Measurements from ENCODE around the gene ZDHHC14.
"Not testable (repeated sequence)": the region's sequence is repeated elsewhere in the genome, so short reads cannot be mapped to it uniquely, and the experiment has no call there.

ZDHHC14 gene

DNA sequence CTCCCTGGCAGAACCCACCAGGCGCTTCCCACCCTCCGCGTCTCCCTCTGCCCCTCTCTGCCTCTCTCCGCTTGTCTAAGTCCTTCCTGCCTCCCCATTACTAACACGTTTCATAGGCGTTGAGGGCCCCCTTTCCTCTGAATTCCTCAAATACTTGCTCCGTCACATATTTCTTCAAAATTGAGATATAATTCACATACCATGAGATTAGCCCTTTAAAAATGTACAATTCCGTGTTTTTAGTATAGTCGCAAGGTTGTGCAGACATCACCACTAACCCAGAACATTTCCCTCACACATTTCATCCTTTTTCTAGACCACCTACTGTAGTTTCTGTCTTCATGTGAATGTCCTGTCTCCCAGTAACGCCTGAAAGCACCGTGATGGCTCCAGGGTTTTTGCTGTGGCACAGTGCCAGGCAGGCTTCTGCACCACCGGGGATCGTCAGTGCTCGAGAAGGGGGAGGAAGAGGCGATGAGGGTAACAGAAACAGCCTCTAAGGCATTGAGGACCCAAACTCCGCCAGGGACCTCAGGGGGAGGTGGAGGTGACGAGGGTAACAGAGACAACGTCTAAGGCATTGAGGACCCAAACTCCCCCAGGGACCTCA, 300.2 kb downstream of the ZDHHC14 start:
- no peak for DNase-seq (ENCODE audit: low read depth in 1 of 2, low spot score in 1 of 2)

GRCh38 chr6:157682856-157683481, 302.0 kb downstream of the ZDHHC14 start:
- no peak for DNase-seq (ENCODE audit: low read depth in 1 of 2, low spot score in 1 of 2)

DNA sequence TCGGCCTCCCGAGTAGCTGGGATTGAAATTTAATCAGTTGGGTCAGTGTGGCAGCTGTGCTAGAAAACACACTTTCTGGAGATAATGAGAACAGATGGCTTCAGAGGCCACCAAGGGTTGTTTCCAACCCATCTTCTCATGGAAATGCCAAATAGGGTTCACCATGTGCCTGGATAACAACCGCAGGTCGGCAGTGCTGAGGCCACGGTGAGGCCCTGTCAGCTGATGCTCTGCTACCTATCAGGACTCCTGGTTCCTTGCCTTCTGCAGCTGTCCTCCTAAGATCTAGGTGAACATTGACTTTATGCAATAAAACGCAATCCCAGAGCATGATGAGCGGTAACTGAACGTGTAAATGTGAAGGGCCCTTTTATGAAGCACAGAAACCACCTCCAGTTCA, 302.7 kb downstream of the ZDHHC14 start:
- no peak for DNase-seq (ENCODE audit: low read depth in 1 of 2, low spot score in 1 of 2)

DNA sequence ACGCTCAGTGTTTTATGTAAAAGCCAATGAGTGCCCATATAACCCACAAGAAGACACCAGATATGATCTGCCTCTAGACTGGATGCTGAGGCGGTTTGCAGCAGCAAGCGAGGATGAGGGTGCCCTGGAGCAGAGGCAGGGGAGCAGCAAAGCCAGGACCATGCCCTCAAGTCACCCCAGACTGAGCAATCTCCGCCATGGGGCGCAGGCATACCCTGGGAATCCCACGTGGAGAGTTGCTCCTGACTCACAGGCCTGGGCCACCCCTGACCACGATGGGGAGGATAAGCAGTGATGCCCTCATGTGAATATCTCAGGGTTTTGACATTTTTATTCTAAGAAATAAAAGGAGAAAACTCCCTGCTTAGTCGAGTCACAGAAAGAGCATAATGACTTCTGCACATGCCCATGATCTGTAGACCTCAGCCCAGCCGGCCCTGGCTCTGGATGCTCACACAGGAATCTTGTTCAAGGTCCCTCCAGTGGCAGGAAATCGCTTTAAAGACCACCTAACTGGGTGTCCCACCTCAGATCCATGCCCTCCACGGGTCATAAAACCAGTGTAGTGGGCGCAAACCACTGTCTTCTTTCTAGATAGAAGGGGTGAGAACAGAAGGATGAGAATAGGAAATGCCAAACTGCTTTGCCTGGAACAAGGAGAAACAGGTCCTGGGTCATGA, 303.8 kb downstream of the ZDHHC14 start:
- DNase-seq (ENCODE audit: low read depth in 1 of 2, low spot score in 1 of 2): no peak

DNA sequence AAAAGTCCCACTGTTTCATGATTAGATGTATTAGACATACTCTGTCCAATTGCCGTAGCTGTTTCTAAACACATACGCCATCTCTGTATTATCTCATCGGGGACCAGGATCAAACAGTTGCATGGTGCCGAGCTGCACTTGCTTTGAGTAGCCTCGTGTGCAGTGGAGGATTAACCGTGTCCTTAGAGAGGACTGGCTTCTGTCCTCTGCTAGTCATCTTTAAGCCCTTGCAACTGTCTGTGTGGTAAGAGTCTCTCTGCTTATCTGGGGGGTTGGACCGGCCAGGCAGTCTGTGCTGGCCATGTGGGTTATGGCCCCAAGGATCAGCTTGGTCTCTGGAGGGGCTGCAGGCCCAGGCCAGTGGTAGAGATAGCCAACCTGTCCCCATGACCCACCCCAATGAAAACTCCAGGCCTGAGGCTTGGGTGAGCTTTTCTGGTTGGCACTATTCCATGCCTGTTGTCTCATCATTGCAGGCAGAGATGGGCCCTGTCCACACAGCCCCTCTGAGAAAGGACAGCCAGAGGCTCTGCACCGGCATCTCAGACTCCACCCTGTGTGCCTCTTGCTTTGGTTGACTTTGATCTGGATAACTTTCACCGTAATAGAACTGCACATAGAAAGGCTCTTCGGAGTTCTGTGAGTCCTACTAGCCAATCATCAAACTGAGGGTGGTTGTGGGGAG, 304.7 kb downstream of the ZDHHC14 start:
- no peak for DNase-seq (ENCODE audit: low read depth in 1 of 2, low spot score in 1 of 2)

DNA sequence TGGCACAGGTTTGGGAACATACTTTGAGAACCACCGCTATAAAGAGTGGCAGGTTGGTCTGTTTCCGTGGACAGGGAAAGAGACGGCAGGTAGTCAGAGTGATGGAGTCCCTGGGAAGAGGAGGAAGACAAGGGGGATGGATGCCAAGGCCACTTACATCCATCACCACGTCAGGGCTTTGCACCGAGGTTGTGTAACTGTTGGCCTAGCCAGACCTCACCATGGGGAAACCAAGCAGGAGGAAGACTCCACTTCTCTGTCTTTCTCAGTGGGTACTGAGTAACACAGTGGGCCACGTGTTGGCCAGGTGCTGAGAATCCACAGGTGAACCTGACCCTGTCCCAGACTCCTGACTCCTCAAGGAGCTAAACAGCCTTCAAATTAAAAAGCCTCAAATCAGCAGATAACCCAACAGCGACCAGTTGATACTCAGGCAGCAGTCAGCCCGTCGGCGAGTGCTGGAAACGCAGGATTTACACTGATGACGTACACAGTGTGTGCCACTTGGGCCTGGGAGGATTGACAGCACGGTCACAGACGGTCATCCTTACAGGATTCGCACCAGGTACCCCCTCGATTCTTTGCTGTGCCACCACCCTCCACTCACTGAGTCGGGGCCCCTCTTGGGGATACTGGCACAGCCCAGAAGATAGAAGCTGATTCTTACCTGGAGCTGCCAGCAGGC, 307.4 kb downstream of the ZDHHC14 start:
- DNase-seq (ENCODE audit: low read depth in 1 of 2, low spot score in 1 of 2): no peak

- no peak for DNase-seq (ENCODE audit: low read depth in 1 of 2, low spot score in 1 of 2)
These were observed 308.1 kb downstream of the ZDHHC14 start for GRCh38 chr6:157688960-157689599.

GRCh38 chr6:157689875-157690274, 308.9 kb downstream of the ZDHHC14 start:
- DNase-seq (ENCODE audit: low read depth in 1 of 2, low spot score in 1 of 2): no peak

- DNase-seq (ENCODE audit: low read depth in 1 of 2, low spot score in 1 of 2): no peak
These were observed 309.6 kb downstream of the ZDHHC14 start for GRCh38 chr6:157690441-157691210.

DNA sequence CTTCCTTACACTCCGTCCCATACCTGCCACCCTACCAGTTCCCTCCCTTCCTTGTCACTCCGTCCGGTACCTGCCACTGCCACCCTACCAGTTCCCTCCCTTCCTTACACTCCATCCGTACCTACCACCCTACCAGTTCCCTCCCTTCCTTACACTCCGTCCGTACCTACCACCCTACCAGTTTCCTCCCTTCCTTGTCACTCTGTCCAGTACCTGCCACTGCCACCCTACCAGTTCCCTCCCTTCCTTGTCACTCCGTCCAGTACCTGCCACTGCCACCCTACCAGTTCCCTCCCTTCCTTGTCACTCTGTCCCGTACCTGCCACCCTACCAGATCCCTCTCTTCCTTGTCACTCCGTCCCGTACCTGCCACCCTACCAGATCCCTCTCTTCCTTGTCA, 310.6 kb downstream of the ZDHHC14 start:
- not testable (repeated sequence) for DNase-seq (ENCODE audit: low read depth in 1 of 2, low spot score in 1 of 2)

DNA sequence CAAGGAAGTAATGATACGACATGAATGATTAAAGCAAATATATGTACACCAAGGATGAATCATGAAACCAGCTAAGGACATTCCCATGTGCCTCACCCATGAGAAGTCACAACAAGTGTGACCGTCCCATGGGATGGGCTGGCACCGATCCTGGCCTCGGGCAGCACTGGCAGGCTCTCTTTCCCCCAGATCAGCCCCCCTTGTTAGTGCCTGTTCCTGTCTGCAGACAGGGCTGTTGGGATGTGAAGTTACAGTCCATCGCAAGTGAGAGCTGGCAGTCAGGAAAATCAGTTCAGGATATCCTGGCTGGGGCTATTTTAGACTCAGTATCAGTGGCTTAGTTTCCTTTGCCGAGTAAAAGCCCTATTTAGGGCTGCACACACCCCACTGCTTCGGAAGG, 312.9 kb downstream of the ZDHHC14 start:
- DNase-seq (ENCODE audit: low read depth in 1 of 2, low spot score in 1 of 2): no peak

- no peak for DNase-seq (ENCODE audit: low read depth in 1 of 2, low spot score in 1 of 2)
These were observed 314.5 kb downstream of the ZDHHC14 start for GRCh38 chr6:157695301-157696040.

DNA sequence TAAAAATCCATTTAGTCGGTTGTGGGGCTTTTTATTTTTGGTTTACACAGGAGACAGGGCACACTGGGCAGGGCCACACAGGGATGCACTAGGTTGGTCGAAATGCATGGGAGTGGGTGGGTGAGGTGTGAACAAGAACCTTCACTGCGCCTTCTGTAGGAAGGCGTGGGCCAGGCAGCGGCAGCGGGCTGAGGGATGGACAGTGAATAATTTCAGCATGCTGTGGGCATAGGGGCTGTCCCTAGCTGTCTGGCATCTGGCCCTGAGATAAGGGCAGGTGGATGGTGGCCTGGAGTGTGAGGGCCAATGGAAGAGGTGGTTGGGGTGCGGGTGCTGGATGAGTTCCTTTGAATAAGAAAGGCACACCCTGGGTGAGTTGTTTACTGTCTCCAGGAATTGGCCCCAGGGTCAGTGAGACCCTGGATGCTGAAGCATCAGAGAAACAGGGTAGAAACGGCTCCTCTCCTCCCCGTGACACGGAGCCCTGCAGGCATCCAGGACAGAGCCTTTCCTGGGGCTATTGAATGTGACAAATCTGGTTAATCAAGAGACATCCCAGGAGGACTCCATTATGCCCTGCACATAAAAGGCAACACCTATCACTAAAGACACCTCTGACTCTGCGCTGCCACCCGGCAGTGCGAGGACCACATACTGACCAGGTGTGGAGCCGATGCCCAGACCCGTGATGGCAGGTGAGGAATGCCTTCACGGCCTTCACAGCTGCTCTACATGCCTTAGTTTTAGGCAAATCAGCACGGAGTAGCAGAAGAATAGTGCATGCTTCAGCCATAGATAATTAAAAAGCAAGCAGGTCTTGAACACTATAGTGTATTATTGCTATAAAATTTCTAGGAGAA, 319.0 kb downstream of the ZDHHC14 start:
- no peak for DNase-seq (ENCODE audit: low read depth in 1 of 2, low spot score in 1 of 2)

GRCh38 chr6:157706351-157706750, 325.4 kb downstream of the ZDHHC14 start:
- DNase-seq (ENCODE audit: low read depth in 1 of 2, low spot score in 1 of 2): not testable (repeated sequence)

DNA sequence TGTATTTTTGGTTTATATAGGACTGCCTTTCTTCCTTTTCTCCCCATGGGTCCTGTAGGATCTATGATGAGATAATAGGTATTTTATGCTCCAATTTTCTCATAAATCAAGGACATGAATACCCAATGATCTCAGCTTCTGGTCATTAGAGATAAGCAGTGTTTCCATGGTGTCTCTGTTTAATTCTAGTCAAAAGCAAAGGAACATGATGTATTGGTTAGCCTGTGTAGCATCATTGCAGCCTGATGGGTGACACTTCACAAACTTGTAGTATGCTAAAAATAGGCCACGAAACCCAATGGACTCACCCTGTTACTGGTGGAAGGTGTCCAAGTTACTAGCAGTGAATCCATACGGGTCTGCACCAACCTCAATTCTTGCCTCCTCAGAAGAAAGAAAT, 325.9 kb downstream of the ZDHHC14 start:
- no peak for DNase-seq (ENCODE audit: low read depth in 1 of 2, low spot score in 1 of 2)

DNA sequence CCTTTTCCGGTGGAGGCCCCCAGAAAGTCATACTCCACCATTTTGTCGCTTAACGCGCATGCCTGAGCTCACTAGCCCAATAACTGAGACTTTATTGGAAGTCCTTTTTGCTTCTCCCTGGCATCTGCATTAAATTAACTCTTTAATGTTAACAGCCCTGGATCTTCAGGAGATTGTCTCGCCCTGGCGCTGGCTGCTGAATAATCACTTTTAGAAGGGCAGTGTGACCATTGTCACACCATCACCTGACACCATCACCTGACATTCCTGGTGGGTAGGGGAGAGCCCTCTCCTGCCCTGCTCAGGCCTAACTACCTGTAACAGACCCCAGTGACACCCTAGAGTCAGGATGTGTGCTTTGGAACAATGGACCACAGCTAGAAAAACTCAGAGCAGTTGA, 326.6 kb downstream of the ZDHHC14 start:
- DNase-seq (ENCODE audit: low read depth in 1 of 2, low spot score in 1 of 2): no peak

DNA sequence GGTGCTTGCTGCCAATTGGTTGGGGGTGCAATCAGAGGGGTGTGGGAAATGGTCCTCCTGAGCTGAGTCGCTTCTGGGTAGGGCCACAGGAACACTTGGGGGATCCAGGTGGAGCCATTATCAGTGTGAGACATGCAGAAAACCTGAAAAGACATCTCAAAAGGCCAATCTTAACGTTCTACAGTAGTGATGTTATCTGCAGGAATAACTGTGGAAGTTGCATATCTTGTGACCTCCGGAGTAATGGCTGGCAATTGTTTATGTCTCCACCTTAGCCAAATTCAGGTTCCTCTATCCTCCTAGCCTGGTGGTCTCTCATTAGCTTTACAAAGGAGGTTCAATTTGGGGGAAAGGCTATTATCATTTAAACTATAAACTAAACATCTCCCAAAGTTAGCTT, 327.2 kb downstream of the ZDHHC14 start:
- no peak for DNase-seq (ENCODE audit: low read depth in 1 of 2, low spot score in 1 of 2)

DNA sequence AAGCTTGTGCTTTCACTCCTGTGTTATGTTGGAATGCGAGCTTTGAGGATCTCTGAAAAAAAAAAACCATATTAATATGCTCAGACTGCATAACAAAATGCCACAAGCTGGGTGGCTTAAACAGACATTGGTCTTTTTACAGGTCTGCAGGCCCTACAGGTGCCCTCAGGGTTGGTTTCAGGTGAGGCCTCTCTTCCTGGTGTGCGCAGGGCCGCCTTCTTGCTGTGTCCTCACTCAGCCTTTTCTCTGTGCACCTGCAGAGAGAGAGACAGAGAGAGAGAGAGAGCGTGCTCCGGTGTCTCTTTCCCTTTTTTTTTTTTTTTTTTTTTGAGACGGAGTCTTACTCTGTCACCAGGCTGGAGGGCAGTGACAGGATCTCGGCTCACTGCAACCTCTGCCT, 327.9 kb downstream of the ZDHHC14 start:
- DNase-seq (ENCODE audit: low read depth in 1 of 2, low spot score in 1 of 2): no peak

GRCh38 chr6:157709555-157709954, 328.6 kb downstream of the ZDHHC14 start:
- no peak for DNase-seq (ENCODE audit: low read depth in 1 of 2, low spot score in 1 of 2)
